Neural cell (in vitro differentiated cells): ENCODE results near the gene C21orf58. TPM values are rescaled to one million over a fixed set of nuclear protein-coding genes. Genes with fewer than 3 reads are reported as not detected.
A peak's percentile ranks its signal among the peaks of the same experiment; 100 is the strongest.

Experiments used
- H2AFZ ChIP-seq: fragments of 200-600, 300-800 bp; sonication (generic), shearing (Covaris generic); 2 replicates; pipeline ENCODE4 v1.6.0; 2014; ENCODE audit warnings: low read depth, mild to moderate bottlenecking, antibody characterized with exemption, low read length, moderate library complexity
- H3F3A ChIP-seq: fragments of 200-600 bp; shearing (Covaris generic); 2 replicates; pipeline ENCODE4 v1.6.1; 2016; ENCODE audit warnings: mild to moderate bottlenecking, moderate library complexity, mixed read lengths, antibody characterized with exemption, low read length; ENCODE audit not compliant: insufficient read depth, poor library complexity, severe bottlenecking
- H3K27ac ChIP-seq: fragments of 200-600, 300-800 bp; sonication (generic), shearing (Covaris generic); 2 replicates; pipeline ENCODE4 v1.5.1; 2014; ENCODE audit warnings: mild to moderate bottlenecking, low read length, moderate library complexity
- H3K27me3 ChIP-seq: fragments of 300-800, 200-600 bp; sonication (generic), shearing (Covaris generic); 2 replicates; pipeline ENCODE4 v1.6.0; 2014; ENCODE audit warnings: mild to moderate bottlenecking, low read depth, low read length, moderate library complexity; ENCODE audit not compliant: insufficient read depth
- H3K36me3 ChIP-seq: fragments of 300-800, 200-600 bp; sonication (generic), shearing (Covaris generic); 2 replicates; pipeline ENCODE4 v1.5.1; 2014; ENCODE audit warnings: mild to moderate bottlenecking, antibody characterized with exemption, low read length, moderate library complexity; ENCODE audit not compliant: insufficient read depth
- H3K4me2 ChIP-seq: fragments of 300-800, 200-600 bp; sonication (generic), shearing (Covaris generic); 2 replicates; pipeline ENCODE4 v1.6.0; 2014; ENCODE audit warnings: mild to moderate bottlenecking, low read length
- H3K4me3 ChIP-seq: fragments of 300-800, 200-600 bp; sonication (generic), shearing (Covaris generic); 2 replicates; pipeline ENCODE4 v1.5.1; 2014; ENCODE audit warnings: mild to moderate bottlenecking, low read length, moderate library complexity
- H3K79me2 ChIP-seq: fragments of 200-600 bp; shearing (Covaris generic); replicated peaks from 2 replicates; pipeline ENCODE4 v1.6.0; 2014; ENCODE audit warnings: mild to moderate bottlenecking, low read length, moderate library complexity; ENCODE audit not compliant: insufficient read depth
- H3K9ac ChIP-seq: fragments of 300-800, 200-600 bp; sonication (generic), shearing (Covaris generic); 2 replicates; pipeline ENCODE4 v1.6.1; 2016; ENCODE audit warnings: mild to moderate bottlenecking, low read length, mixed read lengths
- H3K9me2 ChIP-seq: fragments of 200-600 bp; shearing (Covaris generic); 2 replicates; pipeline ENCODE4 v1.6.1; 2016; ENCODE audit warnings: mild to moderate bottlenecking, low read length, mixed read lengths; ENCODE audit not compliant: insufficient read depth
- H3K9me3 ChIP-seq: fragments of 200-600, 300-800 bp; sonication (generic), shearing (Covaris generic); 2 replicates; pipeline ENCODE4 v1.6.1; 2016; ENCODE audit warnings: mild to moderate bottlenecking, mixed run types, low read length, moderate library complexity, mixed read lengths
- H4K20me1 ChIP-seq: fragments of 200-600 bp; shearing (Covaris generic); 2 replicates; pipeline ENCODE4 v1.6.1; 2016; ENCODE audit warnings: mild to moderate bottlenecking, mixed run types; ENCODE audit not compliant: insufficient read depth
- EP300 ChIP-seq: fragments of 450-650 bp; conservative IDR thresholded peaks from 2 replicates; pipeline ENCODE4 v1.6.1; 2014; ENCODE audit warnings: antibody characterized with exemption, mild to moderate bottlenecking, moderate library complexity; ENCODE audit not compliant: poor library complexity, severe bottlenecking
- EZH2 ChIP-seq: fragments of 200-600, 300-800 bp; shearing (Covaris generic), sonication (generic); IDR thresholded peaks from 2 replicates; pipeline ENCODE4 v1.6.1; 2014; ENCODE audit warnings: antibody characterized with exemption, low read length, borderline replicate concordance, mild to moderate bottlenecking; ENCODE audit not compliant: insufficient read depth, poor library complexity, severe bottlenecking
- MXI1 ChIP-seq: fragments of 450-650 bp; conservative IDR thresholded peaks from 2 replicates; pipeline ENCODE4 v1.6.1; 2014; ENCODE audit warnings: antibody characterized with exemption, mild to moderate bottlenecking; ENCODE audit not compliant: poor library complexity, severe bottlenecking
- POLR2AphosphoS5 ChIP-seq: IDR thresholded peaks from 2 replicates; pipeline ENCODE4 v1.6.1; 2012
- RAD21 ChIP-seq: fragments of 450-650 bp; conservative IDR thresholded peaks from 2 replicates; pipeline ENCODE4 v1.6.1; 2014; ENCODE audit warnings: antibody characterized with exemption, mild to moderate bottlenecking, moderate library complexity
- REST ChIP-seq: IDR thresholded peaks from 2 replicates; pipeline ENCODE4 v1.6.1; 2012; ENCODE audit warnings: borderline replicate concordance
- SMC3 ChIP-seq: fragments of 450-650 bp; conservative IDR thresholded peaks from 2 replicates; pipeline ENCODE4 v1.6.1; 2014; ENCODE audit warnings: antibody characterized with exemption, mild to moderate bottlenecking, moderate library complexity; ENCODE audit not compliant: poor library complexity
- TAF1 ChIP-seq: IDR thresholded peaks from 2 replicates; pipeline ENCODE4 v1.6.1; 2012; ENCODE audit warnings: low read depth
- polyA plus RNA-seq: library from polyadenylated mRNA; depleted of rRNA; stranded (reverse); fragments of >200 nt; gene quantifications from 2 replicates; pipeline ENCODE4 v1.2.3, GENCODE V29; 2014
- TF ChIP-seq, protein P1 (sequence below): fragments of 450-650 bp; IDR thresholded peaks from 2 replicates; pipeline ENCODE4 v1.5.1; 2014; ENCODE audit warnings: antibody characterized with exemption, mild to moderate bottlenecking, moderate library complexity; ENCODE audit not compliant: poor library complexity, severe bottlenecking

Gene C21orf58
- polyA plus RNA-seq, 1 donor from 2014 or later: 3.0 TPM

DNA sequence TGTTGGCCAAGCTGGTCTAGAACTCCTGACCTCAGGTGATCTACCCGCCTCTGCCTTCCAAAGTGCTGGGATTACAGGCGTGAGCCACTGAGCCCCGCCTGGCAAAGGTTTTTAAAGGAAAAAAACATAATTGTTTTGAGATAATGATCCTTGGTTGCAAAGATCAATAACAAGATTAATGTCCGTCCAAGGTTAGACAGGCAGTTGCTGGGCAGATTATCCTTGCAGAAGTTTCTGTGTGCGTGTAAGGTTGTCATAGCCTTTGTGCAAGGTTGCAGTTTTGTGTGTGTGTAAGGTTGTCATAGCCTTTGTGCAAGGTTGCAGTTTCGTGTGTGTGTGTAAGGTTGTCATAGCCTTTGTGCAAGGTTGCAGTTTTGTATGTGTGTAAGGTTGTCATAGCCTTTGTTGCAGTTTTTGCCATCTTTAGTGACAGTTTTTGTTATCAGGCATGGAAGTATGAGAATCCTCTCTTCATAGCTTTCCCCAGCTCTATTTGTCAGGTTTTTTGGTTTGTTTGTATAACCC is 34.0 kb downstream of the C21orf58 start:
- no peaks in the 10 kb centered on the region for H3K9me2 ChIP-seq
- H2AFZ ChIP-seq: no peak overlapping the region
- peaks cover 5% of the 10 kb centered on the region for H3K79me2 ChIP-seq
- H3K27ac ChIP-seq: no peak overlapping the region
- no peaks in the 10 kb centered on the region for H3F3A ChIP-seq
- no peak overlapping the region for H3K4me2 ChIP-seq
- peaks cover under 1% of the 10 kb centered on the region for H3K36me3 ChIP-seq
- H3K4me3 ChIP-seq: no peak overlapping the region
- H3K9ac ChIP-seq: no peak overlapping the region
- no peaks in the 10 kb centered on the region for H3K27me3 ChIP-seq
- no peaks in the 10 kb centered on the region for H4K20me1 ChIP-seq
- H3K9me3 ChIP-seq: no peaks in the 10 kb centered on the region
- TF ChIP-seq RAD21 (no peak), POLR2AphosphoS5 (no peak), MXI1 (no peak), EZH2 (no peak), REST (no peak), SMC3 (no peak), TAF1 (no peak), EP300 (no peak)
- TF ChIP-seq, protein P1, sequence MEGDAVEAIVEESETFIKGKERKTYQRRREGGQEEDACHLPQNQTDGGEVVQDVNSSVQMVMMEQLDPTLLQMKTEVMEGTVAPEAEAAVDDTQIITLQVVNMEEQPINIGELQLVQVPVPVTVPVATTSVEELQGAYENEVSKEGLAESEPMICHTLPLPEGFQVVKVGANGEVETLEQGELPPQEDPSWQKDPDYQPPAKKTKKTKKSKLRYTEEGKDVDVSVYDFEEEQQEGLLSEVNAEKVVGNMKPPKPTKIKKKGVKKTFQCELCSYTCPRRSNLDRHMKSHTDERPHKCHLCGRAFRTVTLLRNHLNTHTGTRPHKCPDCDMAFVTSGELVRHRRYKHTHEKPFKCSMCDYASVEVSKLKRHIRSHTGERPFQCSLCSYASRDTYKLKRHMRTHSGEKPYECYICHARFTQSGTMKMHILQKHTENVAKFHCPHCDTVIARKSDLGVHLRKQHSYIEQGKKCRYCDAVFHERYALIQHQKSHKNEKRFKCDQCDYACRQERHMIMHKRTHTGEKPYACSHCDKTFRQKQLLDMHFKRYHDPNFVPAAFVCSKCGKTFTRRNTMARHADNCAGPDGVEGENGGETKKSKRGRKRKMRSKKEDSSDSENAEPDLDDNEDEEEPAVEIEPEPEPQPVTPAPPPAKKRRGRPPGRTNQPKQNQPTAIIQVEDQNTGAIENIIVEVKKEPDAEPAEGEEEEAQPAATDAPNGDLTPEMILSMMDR: no peak

DNA sequence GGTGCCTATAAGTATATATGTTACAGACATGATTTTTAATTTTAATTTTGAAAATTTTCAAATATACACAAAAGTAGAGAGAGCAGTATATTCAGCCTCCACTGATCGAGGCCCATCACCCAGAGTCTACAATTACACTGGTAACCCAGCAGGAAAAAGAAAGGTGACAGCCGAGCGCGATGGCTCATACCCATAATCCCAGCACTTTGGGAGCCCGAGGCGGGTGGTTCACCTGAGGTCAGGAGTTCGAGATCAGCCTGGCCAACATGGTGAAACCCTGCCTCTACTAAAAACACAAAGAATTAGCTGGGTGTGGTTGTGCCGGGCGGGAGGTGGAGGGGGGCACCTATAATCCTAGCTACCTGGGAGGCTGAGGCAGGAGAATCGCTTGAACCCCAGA is 36.1 kb downstream of the C21orf58 start:
- peak overlapping the region; percentile 61 for H3K4me2 ChIP-seq
- no peak overlapping the region for H2AFZ ChIP-seq
- H3K4me3 ChIP-seq: peak overlapping the region; percentile 89
- H4K20me1 ChIP-seq: no peaks in the 10 kb centered on the region
- H3F3A ChIP-seq: no peaks in the 10 kb centered on the region
- no peaks in the 10 kb centered on the region for H3K9me3 ChIP-seq
- peaks cover 9% of the 10 kb centered on the region for H3K36me3 ChIP-seq
- no peaks in the 10 kb centered on the region for H3K9me2 ChIP-seq
- H3K27ac ChIP-seq: no peak overlapping the region
- peaks cover 27% of the 10 kb centered on the region for H3K79me2 ChIP-seq
- no peaks in the 10 kb centered on the region for H3K27me3 ChIP-seq
- TF ChIP-seq POLR2AphosphoS5 (no peak), EZH2 (no peak), EP300 (no peak), SMC3 (no peak), REST (no peak), RAD21 (no peak), TAF1 (no peak), MXI1 (no peak)
- TF ChIP-seq, protein P1: no peak
- H3K9ac ChIP-seq: peak overlapping the region; percentile 86
